ENCODE results near the gene MATR3. TPM values are rescaled to one million over a fixed set of nuclear protein-coding genes. Genes with fewer than 3 reads are reported as not detected.

MATR3 gene
- total RNA-seq, 4 donors from 2014 or later: 343 to 366 (median 354) TPM

DNA sequence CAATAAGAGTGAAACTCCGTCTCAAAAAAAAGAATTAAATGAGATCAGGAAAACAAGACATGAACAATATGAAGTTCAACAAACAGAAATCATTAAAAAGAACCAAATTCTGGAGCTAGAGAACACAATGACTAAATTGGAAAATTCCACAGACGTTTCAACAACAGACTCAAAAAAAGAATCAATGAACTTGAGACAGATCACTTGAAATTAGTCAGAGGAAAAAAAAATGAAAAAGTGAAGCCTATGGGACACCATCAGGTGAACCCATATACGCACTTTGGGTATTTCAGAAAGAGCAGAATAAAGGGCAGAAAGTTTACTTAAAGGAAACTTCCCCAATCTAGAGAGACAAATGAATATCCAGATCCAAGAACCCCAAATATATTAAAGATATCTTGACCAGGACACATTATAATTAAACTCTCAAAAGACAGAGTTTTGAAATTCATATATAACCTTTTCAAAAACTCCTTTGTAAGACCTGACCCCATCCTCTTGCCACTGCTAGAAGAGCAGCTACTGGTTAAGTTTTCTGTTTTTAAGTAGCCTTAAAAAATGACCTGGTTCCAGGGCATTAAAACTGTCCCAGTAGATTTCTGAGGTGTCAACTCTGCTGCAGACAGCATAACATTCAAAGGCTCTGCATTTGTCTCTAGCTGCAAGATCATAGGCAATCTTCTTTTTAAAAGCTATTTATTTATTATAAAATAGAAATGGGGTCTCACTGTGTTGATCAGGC, 7.7 kb upstream of the MATR3 start:
- no peaks in the 10 kb centered on the region for H3K9me3 ChIP-seq
- no peak overlapping the region for H3K27ac ChIP-seq
- DNase-seq: no peak
- H3K27me3 ChIP-seq: no peaks in the 10 kb centered on the region
- TF ChIP-seq, protein P1, sequence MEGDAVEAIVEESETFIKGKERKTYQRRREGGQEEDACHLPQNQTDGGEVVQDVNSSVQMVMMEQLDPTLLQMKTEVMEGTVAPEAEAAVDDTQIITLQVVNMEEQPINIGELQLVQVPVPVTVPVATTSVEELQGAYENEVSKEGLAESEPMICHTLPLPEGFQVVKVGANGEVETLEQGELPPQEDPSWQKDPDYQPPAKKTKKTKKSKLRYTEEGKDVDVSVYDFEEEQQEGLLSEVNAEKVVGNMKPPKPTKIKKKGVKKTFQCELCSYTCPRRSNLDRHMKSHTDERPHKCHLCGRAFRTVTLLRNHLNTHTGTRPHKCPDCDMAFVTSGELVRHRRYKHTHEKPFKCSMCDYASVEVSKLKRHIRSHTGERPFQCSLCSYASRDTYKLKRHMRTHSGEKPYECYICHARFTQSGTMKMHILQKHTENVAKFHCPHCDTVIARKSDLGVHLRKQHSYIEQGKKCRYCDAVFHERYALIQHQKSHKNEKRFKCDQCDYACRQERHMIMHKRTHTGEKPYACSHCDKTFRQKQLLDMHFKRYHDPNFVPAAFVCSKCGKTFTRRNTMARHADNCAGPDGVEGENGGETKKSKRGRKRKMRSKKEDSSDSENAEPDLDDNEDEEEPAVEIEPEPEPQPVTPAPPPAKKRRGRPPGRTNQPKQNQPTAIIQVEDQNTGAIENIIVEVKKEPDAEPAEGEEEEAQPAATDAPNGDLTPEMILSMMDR (IDR thresholded peaks at IDR 0.05): no peak
- TF ChIP-seq POLR2A (IDR thresholded peaks at IDR 0.05): no peak
- intact Hi-C loops (cut with DNase I): no loop called here
- H3K4me1 ChIP-seq: no peaks in the 10 kb centered on the region
- peaks cover 0 to 2% of the 10 kb centered on the region in 2 donors for H3K36me3 ChIP-seq
- 90 to 91% methylated on average over 3 of the region's 3 CpGs for WGBS, 2 donors
- no peak overlapping the region for H3K4me3 ChIP-seq (replicated peaks in 1 of 3)

DNA sequence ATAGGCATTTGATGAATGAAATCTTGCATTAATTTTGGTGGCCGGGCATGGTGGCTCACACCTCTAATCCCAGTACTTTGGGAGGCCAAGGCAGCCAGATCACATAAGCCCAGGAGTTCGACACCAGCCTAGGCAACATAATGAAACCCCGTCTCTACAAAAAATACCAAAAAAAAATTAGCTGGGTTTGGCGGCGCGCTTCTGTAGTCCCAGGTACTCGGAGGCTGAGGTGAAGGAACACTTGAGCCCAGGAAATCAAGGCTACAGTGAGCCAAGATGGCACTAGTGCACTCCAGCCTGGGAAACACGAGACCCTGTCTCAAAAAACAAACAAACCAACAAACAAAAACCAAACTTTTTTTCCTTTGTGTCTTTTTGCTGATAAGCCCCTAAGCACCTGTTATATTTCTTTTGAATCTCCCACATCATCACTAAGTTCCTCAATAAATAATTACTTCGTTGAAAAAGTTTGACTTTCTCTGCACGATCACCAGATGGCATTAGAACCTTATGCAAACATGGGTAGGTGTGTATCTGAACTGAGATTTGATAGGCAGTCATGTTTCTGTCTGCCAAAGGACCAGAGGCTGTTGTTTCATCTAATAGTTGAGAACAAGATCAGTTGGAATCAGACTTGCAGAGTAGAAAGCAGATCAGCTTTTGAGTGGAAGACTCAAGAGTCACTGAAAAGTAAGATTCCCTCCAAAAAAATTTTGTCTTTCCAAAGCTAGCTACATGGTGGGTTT, 5.5 kb upstream of the MATR3 start:
- no peaks in the 10 kb centered on the region for H3K9me3 ChIP-seq
- TF ChIP-seq, protein P1 (IDR thresholded peaks at IDR 0.05): peak in 4 of 6 experiments; percentile 17 to 24 (median 22)
- no peak for TF ChIP-seq POLR2A (IDR thresholded peaks at IDR 0.05)
- intact Hi-C loops (cut with DNase I): no loop called here
- H3K4me3 ChIP-seq (replicated peaks in 1 of 3): no peak overlapping the region
- DNase-seq: no peak
- 65 to 70% methylated on average over 10 of the region's 10 CpGs for whole genome bisulfite sequencing, 2 donors
- peaks cover 0 to 2% of the 10 kb centered on the region in 2 donors for H3K36me3 ChIP-seq
- no peaks in the 10 kb centered on the region for H3K27me3 ChIP-seq
- peaks cover 1 to 3% of the 10 kb centered on the region in 2 donors for H3K4me1 ChIP-seq
- H3K27ac ChIP-seq: no peak overlapping the region

DNA sequence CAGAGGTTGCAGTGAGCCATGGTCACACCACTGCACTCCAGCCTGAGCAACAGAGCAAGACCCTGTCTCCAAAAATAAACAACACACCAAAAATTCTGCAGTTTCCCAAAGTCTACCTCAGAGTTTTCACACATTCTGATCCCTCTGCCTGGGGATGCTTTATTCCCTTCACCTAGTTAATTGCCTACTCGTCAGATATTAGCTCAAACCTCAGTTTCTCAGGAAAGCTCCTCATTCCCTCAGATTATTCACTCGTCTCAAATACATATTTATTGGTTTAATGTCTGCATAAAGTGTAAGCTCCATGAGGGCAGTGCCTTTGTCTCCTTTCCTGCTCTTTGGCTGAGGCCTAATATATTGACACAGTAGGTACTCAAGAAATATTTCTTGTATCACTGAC, 2.5 kb upstream of the MATR3 start:
- intact Hi-C loops (cut with DNase I): loop anchor here (5.0 kb wide), 1 partner anchor 51 kb away; the partner anchor contains the start of gene PAIP2
- no peaks in the 10 kb centered on the region for H3K27me3 ChIP-seq
- H3K4me1 ChIP-seq: peaks cover 10 to 14% of the 10 kb centered on the region in 2 donors
- no peaks in the 10 kb centered on the region for H3K36me3 ChIP-seq
- WGBS, 2 donors: 95 to 97% methylated on average over 2 of the region's 2 CpGs
- no peak for DNase-seq
- no peaks in the 10 kb centered on the region for H3K9me3 ChIP-seq
- no peak for TF ChIP-seq POLR2A (IDR thresholded peaks at IDR 0.05)
- H3K4me3 ChIP-seq (replicated peaks in 1 of 3): no peak overlapping the region
- H3K27ac ChIP-seq: no peak overlapping the region

DNA sequence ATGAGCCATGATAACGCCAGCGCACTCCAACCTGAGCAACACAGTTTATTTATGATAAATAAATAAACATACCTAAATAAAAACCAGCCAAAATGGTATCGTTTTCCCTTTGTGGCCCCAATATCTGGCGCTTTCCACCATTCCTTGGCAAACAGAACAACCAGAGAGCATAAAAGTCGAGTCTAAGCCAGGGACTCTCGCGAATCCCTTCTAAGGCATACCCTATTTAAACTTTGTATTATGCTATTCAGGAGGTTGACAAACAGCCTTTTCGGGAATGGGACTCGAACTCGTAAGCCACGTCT, 386 bp upstream of the MATR3 start:
- no peaks in the 10 kb centered on the region for H3K27me3 ChIP-seq
- TF ChIP-seq, protein P1 (IDR thresholded peaks at IDR 0.05): no peak
- no peak for TF ChIP-seq POLR2A (IDR thresholded peaks at IDR 0.05)
- H3K9me3 ChIP-seq: no peaks in the 10 kb centered on the region
- intact Hi-C loops (cut with DNase I): loop anchor here (5.0 kb wide), 1 partner anchor 49 kb away; the partner anchor contains the start of gene PAIP2
- peaks cover 30 to 31% of the 10 kb centered on the region in 2 donors for H3K4me1 ChIP-seq
- H3K27ac ChIP-seq: peak overlapping the region; percentile 99 to 100 (median 100)
- no peaks in the 10 kb centered on the region for H3K36me3 ChIP-seq
- no peak for DNase-seq
- WGBS, 2 donors: 27 to 30% methylated on average over 11 of the region's 11 CpGs
- H3K4me3 ChIP-seq (replicated peaks in 1 of 3): peak overlapping the region; percentile 2 to 94 (median 59)

DNA sequence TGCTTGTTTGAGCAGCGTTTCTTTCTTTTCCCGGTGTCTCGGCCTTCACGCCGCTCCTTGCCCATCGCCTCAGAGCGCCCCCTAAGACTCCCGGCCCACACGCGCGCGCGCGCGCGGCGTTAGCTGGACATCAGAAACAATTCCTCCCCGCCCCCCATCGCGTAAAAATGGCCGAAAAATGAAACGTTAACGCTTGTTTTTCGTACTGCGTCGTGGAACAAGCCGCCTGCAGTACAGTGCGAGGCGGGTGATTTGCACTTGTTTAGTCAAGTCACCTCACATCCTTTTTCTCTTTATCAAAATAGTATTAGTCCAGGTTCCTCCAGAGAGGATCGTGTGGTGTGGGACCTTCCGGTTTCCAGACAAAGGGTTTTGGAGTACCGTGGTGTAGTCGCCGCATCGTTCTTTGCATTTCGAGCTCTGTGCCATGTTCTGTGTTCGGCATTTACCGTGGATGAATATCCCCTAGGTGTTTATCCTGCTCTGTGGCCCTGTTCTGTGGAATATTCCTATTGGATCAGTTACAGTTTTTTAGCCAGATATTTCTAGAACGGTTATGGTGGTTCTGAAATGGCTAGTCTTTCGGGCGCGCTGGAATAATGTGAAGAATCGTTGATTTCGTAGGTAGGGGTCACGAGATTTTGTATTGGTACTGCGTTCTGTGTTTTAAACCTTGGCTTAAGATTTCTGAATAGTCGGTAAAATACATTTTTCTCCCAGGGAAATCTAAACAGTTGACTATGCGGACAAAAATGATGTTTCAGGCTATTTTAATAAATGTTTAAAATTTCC, 1.0 kb downstream of the MATR3 start:
- TF ChIP-seq POLR2A (IDR thresholded peaks at IDR 0.05): peak in 1 of 2 donors; percentile 34
- TF ChIP-seq, protein P1 (IDR thresholded peaks at IDR 0.05): no peak
- peaks cover 43 to 44% of the 10 kb centered on the region in 2 donors for H3K4me1 ChIP-seq

More for the DNA sequence above, 1.0 kb downstream of the MATR3 start:
- intact Hi-C loops (cut with DNase I): loop anchor here (5.0 kb wide), 1 partner anchor 48 kb away; the partner anchor contains the start of gene PAIP2
- Histone ChIP-seq H3K27ac (peak overlapping the region; percentile 99 to 100 (median 100)), H3K9me3 (no peaks in the 10 kb centered on the region), H3K4me3 (replicated peaks in 1 of 3) (peak overlapping the region; percentile 59 to 94 (median 65)), H3K27me3 (no peaks in the 10 kb centered on the region), H3K36me3 (no peaks in the 10 kb centered on the region)
- DNase-seq: peak; percentile 78 to 79
- WGBS, 2 donors: 1% methylated on average over 42 to 48 of the region's 48 CpGs

Data from thyroid gland (tissue), 4 donors.